ENCODE results near the gene PPP1R37.
A peak's percentile ranks its signal among the peaks of the same experiment; 100 is the strongest.

PPP1R37 gene

DNA sequence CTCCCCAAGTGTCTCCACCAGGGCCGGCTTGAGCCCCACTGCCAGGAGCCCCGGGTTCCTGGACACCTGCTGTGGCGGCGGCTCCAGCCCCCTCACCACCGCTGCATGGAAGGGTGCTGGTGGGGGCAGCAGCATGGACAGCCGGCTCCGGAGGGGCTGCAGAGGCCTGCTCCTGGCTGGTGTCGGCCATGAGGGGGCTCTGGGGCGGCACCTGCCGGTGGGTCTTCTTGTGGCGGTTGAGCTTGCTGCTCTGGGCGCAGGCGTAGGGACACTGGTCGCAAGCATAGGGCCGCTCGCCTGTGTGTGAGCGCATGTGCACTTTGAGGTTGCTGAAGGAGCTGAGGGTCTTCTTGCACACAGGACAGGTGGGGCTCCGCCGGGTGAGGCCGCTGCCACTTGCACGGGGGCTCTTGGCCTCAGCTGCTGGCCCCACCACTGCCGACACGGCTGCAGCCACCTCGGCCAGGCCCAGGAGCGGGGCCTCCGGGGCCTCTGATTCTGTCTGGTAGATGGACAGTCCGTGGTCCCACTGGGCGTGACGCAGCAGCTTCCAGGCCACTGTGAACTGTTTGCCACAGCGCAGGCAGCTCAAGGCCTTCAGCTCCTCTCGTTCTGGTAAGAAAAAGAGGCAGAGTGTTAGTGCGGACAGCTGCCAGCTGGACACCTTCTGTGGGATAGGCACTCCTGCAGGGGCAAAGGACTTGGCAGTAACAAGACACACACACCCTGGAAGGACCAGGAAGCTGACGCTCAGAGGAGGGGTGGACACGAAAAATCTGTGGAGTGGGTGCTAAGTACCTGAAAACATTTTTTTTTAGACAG, 20.8 kb upstream of the PPP1R37 start:
- DNase-seq = no peak

DNA sequence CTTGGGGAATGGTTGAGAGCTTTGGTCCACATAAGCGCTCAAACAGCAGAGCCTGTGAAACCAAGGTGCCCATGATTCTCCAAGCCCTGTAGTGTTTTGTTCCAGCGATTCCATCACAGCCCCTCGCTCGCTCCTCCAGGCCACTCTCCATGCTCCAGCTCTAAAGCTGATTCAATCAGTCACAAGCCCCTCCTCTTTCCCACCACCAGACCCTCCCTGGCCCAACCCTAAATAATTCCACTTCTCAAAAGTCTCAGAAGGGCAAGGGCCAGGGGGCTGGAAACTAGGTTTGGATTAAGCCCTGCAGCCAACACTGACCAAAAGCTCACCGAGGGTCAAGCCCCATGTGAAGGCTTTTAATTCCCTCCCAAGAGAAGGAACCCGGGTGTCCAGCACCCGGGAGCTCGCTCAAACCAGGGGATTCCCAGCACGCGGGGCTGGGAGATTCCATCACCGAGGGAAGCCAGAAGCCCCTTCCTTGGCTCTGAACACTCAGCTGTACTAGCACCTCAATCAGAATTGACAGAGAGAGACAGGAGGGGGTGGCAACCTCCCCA, 18.2 kb upstream of the PPP1R37 start:
- no peak for DNase-seq

DNA sequence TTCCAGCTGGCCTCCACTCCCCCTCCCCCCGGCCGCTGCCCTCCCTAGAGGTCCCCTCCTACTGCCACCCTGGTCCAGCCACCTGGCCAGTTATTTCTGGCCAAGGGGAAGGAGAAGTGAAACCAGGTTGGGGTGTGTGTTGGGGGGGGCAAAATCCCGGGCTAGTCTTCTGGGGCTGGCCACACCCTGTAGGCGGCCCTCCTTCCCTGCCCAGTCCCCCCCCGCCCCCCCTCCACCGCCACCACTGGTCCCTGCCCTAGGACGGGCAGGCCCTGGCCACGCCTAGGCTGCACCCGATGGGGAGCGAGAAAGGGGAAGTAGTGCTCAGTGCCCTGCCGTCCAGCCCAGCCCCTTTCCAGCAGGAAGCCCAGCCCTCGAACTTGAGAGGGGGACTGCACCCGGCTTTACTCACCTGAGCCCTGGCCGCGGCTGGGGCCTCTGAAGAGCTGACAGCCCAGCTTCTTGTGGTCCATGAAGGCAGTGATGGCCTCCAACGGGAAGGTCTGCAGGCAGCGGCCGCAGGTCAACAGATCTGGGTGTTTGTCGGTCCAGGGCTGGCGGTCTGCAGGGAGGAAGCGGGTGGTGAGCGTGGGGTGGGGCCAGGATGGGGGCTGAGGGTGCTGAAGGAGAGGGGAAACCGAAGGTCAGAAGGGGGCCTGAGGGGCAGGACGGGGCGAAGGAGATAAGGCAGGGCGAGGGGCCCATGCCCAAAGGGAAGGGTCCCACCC, 17.5 kb upstream of the PPP1R37 start:
- DNase-seq = no peak

- DNase-seq = no peak
Observed at GRCh38 chr19:45076029-45076850, 16.7 kb upstream of the PPP1R37 start, which contains the start of gene ZNF296. Gene ZNF296 (minus strand): TSS chr19:45076478. CDS start chr19:45076373, 105 bp downstream.

DNA sequence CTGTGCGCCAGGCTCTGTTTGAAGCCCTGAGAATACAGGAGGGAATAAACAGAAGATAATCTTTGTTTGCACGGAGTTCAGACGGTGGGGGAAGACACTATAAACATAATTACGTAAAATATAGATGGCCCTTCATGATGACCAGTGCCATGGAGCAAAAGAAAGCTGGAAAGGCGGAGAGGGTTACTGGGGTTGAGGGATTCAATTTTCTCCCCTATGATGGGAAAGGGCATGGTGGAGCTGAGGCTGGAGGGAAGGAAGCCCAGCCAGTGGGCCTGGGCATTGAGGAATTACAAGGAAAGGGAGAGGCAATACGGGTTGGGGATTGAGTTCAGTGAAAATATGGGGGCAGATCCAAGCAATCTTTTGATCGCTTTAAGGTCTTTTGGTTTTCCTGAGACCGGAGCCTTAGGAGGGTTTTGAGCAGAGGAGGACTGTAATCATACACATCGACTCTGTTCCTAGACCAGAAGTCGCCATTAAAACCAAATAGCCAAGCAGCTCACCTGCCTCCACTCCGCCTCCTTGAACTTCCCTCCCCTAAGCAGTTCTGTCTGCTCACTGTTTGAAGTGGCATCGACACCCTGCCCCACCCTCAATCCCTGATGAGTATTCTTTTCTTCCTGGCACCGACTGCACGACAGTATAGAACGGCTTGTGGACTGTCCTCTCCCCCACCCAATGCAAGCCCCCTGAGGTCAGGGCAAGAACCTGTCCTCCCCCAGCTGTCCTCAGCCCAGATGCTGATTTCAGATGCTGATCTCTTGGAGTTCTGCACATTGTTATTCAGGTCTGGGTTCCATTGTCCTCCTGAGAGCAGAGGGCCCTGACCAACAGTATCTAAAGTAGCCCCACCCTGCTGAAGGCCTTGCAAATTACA, 15.9 kb upstream of the PPP1R37 start:
- DNase-seq = no peak

DNA sequence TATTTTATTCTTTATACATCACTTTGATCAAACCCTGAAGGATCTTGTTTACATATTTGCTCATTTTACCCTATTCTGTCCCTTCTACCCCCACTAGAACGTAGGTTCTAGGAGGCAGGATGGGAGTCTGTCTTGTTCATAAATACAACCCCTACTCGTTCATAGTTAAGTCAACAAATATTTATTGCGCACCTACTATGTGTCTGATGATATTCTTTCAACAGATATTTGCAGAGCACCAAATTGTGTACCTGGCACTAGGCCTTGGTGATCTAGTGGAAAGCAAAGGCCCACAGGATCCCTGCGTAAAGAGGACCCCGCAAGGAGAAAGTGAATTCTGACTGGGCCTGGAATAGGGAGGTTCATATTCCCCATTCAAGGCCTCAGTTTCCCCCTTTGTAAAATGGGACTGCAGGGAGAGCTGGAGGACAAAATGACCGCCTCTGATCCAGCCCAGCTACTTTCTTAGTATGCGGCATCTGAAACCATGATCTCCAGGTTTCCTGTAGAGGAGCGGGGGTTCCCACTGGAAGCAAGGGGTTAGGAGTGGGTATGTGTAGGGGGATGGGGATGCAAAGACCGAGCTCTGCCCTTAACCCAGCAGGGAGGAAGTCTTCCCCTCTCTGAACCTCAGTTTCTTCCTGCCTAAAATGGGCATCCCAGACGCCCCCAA, 14.5 kb upstream of the PPP1R37 start:
- DNase-seq = no peak

DNA sequence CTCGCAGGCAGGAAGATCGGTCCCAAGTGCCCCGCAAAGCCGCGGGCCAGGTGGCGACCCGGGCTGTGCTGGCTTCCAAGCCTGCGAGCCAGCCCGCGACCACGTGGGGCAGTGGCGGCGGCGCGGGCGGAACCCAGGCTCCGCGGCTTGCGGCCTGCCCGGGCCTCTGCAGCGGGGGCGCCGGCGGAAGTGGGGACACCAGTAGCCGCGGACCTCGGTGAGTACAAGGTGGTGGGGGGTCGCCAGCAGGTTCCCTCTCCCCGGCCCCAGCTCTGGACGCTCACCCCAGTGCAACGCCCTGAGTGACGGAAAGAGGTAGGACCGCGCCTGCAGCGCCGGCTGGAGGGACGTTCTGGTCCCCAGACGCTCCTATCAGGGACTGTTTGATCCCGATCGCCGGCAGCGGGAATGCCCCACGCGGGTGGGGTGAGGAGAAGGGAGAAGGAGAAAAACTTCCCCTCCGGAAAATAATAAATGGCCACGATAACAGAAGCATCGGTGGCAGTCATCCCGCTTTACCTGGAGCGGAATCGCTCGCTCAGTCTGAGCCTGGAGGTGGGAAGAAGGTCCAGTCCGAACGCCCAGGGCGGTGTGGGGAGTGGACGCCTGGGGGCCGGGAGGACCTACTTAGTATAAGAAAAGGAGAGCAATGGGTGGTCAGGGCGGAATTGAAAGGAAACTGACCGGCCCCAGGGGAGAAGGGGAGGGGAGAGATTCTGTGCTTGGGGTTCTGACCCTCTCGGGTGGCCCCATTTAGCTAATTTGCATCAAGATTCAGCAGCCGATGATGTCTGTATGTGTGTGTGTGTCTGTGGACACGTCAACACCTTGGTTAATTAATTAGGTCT, 13.7 kb upstream of the PPP1R37 start, which contains the start of gene GEMIN7:
TSS of gene GEMIN7 (plus strand) at position 198 of the 848 bp plus-strand sequence. CDS start 10,855 bp downstream, outside the sequence.
- DNase-seq = peak; percentile 66

DNA sequence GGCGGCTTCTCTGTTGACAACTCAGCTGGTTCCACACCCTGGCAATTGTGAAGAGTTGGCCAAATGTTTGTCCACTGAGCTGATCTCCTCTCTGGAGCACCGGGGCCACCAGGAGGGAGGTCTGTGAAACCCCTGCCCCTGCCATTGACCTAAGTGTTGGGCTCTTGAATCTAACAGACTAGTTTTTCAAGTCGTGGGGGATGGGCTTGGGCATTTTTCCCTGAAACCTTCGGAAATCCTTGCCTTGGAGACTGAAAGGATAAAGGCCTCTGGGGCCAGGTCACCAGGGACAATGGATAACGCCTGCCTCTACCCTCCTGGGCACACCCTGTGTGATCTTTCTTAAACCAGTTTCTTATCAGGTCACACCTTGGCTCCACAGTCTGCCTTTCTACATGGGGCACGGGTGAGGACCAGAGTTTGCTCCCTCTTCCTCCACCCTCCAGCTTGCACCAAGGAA, 13.0 kb upstream of the PPP1R37 start:
- no peak for DNase-seq

- DNase-seq = no peak
Observed at GRCh38 chr19:45082170-45082569, 10.8 kb upstream of the PPP1R37 start.

DNA sequence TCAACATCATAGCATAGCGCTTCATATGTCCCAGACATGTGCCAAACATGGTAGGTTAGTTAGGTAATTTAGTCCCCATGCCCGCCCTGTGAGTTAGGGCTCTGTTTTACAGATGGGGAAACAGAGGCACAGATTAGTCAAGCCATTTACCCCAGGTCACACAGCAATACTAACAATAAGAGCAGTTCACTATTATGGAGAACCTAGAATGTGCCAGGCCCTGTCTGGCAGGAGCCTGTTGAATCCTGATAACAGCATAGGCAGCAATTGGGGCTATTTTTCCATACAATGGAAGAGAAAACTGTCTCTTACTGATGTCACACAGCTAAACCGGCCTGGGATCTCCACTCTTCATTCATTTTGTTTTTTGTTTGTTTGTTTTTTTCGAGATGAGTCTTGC, 6.5 kb upstream of the PPP1R37 start:
- DNase-seq = no peak

DNA sequence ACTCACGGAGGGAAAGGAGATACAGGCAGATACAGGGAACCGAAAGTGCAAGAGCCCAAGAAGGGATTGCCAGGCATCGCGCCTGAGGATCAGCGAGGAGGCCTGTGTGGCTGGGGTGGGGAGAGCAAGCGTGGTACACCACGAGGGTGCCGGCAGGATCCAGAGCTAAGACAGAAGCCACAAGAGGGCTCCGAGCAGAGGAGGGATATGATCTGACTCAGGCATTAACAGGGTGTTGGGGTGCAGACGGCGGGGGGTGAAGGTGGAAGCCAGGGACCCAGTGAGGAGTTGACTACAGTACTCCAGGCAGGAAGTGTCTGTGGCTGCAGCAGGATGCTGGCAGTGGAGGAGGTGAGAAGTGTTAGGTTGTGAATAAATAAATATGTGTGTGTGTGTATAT, 5.4 kb upstream of the PPP1R37 start:
- no peak for DNase-seq

- no peak for DNase-seq
Observed at GRCh38 chr19:45090034-45090433, 2.9 kb upstream of the PPP1R37 start.

DNA sequence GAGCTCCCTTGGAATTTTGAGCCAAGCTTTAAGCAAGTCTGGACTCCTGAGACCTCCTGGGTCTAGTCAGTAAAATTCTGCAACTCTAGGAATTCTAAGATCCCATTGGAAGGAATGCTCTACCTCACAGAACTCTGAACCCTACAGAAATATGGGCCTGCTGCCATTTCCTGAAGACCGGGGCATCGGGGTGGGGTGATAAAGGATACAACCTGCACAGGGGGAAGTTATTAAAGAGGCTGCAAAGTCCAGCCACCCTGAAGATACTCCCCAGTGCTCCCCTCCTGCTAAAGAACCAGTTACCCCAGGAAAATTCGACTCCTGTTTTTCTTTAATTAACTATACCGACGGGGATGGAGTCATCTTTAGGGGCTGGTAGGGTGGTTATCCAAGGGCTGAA, 2.4 kb upstream of the PPP1R37 start:
- no peak for DNase-seq

DNA sequence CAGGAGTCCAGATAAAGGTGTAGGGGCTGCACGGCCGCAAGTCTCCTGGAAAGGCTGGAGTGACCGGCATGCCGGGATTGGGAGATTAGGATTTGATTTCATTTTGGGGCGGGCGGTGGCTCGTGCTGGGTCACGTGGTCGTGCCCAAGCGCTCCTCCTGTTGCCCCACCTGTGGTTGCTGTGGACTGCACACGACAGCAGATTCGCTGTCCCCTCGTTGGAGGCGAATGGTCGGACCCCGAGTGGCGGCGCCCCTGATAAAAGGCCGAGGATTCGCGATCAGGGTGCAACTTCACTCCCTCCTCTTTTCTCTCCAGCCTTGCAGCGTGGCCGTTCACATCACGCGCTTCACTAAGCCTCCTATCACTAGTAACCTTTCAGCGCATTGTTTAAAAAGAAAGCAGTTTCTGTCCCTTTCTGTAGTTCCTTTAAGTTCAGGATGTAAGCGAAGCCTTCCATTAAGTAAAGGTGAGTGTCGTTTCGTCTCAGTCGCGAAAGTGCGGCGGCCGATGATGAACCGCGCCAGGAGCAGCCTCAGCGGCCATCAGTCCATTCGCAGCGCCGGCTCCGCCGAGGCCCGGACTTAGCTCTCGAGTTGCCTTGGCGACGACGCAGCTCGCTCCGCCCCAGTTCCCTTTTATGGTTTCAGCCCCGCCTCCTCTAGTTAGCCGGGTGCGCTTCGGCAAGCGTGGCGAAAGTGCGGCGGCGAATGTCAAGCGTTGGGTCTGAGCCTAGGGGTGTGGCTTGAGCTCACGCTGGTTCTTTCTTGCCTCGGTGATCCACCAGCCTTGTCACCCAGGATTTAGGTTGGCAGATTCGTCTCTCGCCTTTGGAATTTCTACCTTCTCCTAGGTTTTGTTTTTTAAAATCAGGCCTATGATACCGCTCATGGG, 1.7 kb upstream of the PPP1R37 start:
- DNase-seq = peak; percentile 97

GRCh38 chr19:45094137-45094536, 1.2 kb downstream of the PPP1R37 start:
- no peak for DNase-seq

DNA sequence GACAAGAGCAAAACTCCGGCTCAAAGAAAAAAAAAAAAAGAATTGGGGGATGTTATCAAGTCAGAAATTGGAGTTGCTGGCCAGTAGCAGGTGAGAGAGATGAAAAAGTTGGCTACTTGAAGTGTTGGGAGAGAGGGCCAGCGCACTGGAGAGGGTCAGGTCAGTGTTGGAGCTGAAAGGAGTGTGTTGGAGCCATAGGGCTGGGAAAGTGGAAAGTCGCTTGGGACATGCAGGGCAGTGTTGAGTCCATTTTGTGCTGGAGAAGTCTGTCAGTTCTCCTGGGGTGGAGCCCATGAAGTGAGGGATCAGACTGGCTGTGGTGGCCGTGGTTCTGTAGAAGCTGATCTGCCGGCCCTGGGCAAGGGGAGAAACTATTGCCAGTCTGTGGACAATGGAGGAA, 1.7 kb downstream of the PPP1R37 start:
- DNase-seq = no peak

DNA sequence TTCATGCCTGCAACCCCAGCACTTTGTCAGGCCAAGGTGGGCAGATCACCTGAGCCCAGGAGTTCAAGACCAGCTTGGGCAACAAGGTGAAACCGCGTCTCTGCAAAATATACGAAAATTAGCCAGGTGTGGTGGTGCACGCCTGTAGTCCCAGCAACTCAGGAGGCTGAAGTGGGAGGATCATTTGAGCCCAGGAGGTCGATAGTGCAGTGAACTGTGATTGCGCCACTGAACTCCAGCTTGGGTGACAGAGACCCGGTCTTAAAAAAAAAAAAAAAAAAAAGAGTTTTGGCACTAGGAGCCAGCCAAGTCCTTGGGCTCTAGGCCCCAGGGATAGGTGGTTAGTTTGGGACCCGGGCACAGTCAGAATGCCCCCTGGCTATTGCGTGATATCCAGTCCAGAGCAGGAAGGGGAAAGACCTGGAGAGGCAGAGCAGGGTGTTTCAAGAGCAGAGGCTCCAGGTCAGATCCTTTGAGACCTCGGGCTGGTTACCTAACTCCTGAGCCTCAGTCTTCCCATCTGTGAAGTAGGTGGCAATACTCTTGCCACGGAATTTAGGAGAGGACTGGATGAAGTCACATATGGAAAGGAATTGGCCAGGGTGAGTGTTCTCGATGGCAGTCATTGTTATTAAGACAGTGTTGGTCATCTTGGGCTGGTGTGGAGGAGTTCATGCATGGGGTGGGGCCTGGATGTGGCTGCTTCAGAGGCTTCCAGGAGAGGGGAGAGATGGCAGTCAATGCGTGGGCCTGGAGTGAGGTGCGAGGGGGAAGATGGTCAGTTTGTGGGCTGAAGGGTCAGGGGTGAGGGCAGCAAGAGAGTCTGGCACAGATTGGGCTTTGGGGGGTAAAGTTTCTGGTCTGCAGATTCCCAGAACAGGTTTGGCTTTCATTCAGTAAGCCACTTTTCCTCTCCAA, 2.8 kb downstream of the PPP1R37 start:
- no peak for DNase-seq

DNA sequence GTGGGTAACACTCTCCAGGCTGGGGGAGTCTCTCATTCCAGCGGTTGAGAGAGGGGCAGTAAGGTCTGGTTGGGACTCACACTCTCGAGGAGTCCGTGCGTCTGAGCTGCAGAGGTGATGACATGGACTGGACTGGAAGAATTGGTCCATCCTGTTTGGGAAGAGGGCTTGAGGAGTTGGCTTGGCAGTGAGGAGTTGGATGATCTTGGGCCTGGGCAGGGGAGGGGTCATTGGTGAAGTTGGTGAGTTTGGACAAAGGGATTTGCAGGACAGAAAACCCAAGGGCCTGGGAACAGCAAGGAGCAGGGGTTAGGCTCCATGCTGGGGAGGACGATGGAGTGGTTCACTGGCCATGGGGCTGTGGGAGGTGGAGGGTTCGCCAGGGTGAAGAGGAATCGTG, 3.7 kb downstream of the PPP1R37 start:
- DNase-seq = no peak
